Tongue (tissue), 2 donors: Measurements from ENCODE around the gene PLCB1. TPM values are rescaled to one million over a fixed set of nuclear protein-coding genes. Genes with fewer than 3 reads are reported as not detected.

Experiments used
- DNase-seq: peaks from one replicate; pipeline ENCODE4 v3.0.0-alpha.2; 2015
- total RNA-seq: library from RNA; depleted of rRNA; stranded (reverse); fragments of >200 nt; gene quantifications from one replicate; pipeline ENCODE4 v1.2.3, GENCODE V29; 2014

PLCB1 gene
- total RNA-seq, 1 donor from 2014 or later: 30.9 TPM

DNA sequence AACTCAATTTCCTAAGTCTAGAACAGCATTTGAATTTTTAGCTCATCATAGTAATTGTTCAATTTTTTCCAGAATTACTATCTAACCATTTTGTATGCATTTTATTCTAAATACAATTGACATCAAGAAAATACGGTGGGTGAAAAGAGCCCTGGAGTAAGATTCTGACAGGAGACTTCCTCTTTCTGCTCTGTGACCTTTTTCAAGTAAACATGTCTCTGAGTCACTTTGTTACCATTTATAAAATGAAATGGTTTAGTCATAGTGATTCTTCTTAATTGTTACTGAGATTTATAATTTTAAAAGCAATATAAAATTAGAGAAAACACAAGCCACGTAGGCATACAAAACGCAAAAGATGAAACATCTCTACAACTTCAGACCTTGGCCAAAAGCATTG lies 80.2 kb downstream of the PLCB1 start:
- no peak for DNase-seq

DNA sequence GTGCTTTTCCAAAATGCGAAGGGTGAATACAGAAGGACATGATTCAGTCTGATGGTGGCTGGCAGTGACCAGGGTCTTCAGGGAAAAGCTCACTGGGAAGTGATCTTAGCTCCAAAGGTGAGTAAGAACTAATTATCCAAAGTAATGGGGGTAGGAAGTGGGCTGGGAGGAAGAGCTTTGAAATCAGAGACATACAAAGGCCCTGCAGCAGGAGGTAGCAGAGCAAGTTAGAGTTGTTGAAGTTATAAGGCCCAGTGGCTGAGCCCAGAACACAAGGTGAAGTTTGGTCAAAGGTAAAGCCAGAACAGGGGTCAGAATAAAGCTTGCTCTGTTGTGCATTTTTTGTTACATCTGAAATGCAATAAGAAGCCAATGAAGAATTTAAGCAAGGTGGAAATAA lies 81.2 kb downstream of the PLCB1 start:
- no peak for DNase-seq

DNA sequence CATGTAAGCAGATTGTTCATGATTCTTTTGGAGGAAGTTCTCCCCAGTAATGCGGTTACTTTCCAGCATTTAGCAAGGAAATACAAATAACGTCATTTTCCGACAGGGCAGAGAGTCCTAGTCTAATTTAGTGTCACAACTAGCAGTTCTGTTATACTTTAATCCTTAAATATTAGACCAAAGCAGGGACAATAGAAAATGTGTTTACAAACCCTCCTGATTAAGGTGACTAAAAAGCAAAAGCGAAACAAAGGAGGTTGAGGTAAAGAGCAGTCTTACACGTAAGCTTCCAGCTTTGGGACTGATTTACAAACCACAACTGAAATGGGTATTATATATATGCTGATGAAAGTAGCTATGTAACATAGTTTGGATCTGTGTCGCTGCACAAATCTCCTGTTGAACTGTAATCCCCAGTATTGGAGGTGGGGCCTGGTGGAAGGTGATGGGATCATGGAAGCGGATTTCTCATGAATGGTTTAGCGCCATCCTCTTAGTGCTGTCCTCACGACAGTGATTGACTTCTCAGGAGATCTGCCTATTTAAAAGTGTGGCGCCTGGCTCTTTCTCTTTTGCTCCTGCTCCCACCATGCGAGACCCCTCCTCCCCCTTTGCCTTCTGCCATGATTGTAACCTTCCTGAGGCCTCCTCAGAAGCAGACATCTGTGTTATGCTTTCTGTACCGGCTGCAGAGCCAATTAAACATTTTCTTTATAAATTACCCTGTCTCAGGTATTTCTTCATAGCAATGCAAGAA lies 81.9 kb downstream of the PLCB1 start:
- DNase-seq: no peak

DNA sequence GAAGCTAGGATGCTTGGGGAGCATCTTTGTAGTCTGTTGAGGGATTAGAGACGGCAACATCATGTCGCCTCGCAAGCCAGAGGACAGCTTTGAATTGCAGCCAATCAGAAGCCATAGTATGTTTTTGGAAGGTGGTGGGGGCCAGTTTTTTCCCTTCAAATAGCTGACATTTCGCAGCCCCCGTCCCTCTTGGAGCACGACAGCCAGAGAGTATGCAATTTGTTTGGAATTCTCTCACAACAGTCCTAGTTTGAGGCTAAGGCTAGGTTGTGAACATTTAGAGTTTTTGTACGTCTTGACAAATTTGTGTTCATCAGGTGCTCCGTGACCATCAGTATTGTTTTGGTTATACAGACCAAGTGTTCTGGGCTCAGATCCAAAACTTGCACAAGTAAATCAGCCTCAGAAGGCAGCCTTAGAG lies 83.3 kb downstream of the PLCB1 start:
- peak; percentile 74 for DNase-seq

DNA sequence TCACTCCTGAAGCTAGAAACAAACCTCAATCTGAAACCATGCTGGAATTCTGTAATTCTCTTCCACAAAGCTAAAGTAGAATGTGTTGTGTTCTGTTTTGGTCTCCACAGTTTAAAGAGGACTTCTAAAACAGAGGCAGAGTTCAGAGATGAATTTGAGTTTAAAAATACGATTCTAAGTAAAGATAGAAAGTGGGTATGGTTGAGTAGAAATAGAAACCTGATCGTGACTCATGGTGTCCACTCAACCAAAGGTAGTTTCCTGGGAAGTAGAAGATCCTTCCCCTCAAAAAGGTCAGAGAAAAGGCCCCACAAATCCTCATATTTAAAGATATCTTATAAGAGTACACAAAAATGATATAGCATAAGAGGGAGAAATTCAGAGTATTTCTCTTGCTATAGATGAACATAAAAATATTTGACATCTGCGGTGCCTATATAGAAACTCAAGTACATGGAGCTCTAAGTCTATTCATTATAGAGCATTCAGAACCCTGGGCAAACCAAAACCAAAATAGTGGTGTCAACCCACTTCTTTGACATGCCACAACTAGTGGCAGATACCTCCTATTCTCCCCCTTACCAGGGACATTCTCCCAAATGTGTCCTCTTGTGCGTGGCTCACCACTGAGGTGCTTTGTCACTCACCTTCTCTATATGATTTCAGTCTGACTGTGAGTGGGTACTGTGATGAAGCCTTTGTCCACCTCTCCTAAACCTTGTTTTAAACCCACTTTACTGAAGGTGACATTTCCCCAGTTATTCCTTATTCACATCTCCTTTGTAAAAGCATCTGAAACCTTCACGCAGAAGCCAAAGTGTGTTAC lies 84.5 kb downstream of the PLCB1 start:
- DNase-seq: no peak

DNA sequence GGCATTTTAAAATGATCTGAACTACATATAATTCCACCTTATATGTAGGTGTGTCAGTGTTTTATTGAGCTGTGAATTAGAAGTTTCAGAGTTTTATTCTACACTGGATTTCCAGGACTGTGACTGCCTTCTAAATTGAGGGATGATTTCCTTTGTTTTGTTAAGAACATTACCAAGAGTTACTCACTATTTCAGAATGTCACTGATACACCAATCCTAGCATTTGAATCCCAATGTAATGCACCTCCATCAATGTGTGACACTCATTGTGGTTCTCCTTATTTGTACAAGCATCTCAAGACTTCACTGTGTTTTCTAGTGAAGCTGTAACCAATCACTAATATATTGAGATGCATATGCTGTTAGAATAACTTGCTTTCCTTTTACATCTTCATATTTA lies 86.8 kb downstream of the PLCB1 start:
- DNase-seq: no peak

DNA sequence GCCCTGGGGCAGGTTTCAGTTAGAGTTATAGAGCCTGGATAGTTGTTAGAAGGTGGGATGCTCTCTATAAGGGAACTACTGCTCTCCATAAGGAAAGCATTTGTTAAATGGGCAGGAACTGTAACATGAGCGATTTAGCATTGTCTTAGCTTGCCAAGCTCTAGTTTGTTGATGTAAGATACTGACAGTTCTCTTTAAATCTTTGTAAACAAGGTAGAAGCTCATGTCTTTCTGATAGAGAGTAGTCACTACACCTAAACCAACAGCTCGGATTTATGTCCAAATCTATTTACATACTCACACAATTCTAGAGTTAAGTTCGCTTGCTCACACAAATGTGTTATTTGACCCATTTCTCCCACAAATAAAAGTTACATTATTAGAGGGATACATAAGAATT lies 87.3 kb downstream of the PLCB1 start:
- no peak for DNase-seq

DNA sequence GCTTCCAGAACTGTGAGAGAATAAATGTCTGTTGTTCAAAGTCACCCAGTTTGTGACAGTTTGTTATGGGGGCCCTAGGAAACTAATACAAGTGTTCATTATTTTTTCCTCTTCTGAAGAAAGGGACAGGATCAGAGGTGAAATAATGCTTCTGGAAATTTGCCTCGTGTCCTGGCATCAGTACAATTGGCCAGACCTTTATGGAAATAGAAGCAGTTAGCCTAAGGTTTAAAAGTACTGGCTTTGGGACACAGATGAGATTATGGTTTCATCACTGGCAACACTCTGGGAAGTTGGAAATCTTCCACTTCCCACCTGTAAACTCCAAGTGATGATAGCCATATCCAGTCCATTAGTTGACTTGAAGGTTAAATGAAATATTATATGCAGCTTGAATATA lies 88.7 kb downstream of the PLCB1 start:
- no peak for DNase-seq

DNA sequence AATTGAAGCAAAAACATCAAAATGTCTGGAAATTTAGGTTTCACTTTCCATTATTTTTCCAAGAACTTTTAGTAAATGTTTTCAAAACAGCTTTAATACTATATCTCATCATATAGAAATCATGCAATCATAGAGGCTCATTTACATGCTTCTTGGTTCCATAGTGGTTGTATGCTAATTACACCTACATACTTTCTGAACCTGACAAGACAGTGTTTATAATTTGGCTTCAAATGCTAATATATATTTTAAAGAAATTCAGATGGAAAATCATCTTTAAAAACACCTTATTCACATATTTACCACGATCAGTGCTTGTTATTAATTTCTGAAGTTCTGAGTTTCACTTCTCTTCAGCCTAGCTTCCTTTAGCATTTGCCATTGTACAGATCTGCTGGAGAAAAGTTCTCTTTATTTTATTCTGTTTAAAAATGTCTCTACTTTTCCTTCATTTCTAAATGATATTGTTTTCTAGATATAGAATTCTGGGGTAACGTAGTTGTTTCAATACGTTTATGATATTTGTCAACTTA lies 89.9 kb downstream of the PLCB1 start:
- DNase-seq: no peak

DNA sequence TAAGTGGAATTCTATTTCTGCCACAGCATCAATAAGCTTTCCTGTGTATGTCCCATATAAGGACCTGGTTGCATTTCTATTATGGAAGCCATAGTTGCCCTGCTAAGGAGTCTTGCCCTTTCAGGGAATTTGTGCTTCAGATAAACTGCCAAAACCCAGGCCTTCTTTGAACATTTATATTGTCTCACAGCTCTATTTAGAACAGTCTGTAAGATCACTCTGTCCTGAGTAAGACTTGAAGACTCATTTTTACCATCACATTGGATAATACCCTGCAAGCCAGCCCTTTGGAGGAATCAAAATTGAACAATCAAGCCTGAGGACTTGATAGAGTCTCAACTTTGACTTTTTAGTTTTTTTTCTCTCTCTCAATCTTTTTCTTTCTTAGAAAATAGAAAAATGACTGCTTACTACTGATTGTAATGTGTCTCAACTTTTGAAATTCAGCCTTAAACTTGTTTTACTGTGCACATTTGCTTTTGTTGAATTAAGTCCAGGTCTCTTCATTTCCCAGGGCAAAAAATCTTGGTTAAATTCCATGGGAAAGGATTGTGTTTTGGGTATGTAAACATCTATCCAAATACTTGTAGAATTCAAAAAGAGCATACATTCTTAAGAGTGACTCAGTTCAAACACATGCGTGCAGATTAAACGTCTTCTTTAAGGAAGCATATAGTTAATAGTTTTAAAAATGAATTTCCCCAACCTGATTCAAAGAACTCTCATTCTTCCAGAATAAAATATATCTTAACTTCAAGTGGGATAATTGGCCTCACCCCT lies 91.2 kb downstream of the PLCB1 start:
- peak; percentile 34 for DNase-seq

DNA sequence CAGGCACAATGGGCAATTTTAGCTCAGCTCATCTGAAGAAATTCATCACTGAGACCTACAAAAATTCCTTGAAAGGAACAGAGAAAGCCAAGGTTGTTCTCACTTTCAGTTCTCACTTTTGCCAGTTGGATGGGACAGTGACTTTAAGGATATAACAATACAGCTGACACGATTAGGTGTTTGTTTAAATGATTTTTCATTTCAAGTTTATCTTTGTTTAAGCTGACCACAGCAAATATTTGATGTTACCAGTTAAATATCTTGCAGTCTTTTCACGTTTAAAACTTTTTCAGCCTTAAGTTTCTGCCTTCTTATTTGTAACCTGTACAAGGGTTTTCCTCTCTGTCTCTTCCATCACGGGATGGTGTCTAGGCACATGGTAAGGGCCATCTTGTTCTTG lies 93.6 kb downstream of the PLCB1 start:
- DNase-seq: no peak

DNA sequence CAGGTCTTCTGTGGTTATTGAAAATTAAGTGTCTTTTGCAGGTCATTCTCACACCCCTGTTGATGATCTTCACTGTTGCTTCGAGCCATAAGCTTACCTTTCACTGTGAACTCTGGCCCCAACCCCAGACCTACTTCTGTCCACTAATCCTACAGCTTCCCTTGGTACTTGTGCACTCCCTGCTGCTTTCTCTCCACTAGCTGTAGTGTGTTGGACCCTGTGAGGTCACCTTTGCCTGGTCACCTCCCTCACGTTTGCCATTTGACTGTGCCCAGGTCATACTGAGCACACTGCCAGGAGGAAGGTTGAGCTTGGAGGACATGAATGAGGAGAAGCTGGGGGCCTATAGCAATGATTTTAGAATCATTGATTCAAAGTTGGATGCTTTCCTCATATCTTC lies 94.0 kb downstream of the PLCB1 start:
- no peak for DNase-seq

DNA sequence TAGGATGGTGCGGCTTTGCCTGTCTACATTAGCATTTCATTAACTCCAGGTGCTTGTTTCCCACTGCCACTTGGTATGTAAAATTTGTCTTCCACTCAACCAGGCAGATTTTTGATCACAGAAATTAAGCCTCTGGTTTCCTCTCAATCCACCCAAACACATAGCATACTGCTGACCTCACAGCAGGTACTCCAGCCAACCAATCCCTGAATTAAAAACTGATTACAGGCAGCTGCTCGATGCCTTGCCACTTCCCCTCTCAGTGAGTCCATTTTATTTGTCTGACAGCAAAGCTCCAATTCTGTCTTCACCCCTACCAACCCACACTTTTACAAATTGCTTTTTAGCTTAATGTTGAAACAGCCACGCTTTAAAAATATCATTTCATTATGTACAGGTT lies 95.2 kb downstream of the PLCB1 start:
- no peak for DNase-seq

DNA sequence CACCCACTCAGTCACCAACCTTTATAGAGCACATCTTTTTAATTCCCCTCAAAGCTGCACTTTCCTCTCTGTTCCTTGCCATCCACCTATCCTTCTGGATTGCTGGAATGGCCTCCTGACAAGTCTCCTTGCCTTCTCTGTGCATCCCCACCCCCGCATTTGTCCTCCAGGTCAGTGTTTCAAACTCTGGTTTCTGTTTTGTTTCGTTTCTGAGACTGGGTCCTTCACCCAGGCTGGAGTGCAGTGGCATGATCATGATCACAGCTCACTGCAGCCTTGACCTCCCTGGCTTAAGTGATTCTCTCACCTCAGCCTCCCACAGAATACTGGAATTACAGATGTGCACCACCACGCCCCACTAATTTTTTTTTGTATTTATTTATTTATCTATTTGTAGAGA lies 96.2 kb downstream of the PLCB1 start:
- no peak for DNase-seq

DNA sequence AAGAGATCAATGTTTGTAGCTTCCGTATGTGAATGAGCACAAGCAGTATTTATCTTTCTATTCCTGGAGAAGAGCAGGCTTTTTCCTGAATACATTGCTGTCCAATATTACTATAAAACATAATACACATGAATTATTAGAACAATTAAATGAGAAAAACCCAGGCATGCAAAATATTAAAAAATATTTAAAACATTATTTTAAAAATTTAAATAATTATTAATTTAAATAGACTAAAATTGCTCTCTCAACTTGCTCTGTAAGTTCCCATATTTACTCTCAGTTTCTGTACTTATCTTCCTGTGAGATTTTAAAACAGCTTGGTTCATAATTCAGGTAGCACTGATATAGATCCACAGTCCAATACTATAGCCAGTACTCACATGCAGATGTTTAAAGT lies 97.0 kb downstream of the PLCB1 start:
- DNase-seq: no peak

DNA sequence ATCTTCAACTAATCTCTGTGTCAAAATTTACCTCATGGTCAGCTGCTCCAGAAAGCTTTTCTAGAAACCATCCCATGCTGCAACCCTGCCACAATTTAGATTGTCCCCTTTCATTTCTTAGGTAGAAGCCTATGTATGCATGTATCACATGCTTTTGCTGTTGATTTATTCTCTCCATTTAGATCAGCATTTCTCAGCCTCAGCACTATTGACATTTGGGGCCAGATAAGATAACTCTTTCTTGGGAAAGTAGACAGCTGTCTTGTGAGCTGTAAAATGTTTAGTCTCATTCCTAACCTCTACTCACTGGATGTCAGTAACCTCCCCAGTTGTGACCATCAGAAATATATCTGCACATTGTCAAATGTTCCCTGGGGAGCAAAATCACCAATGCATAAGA lies 99.0 kb downstream of the PLCB1 start:
- no peak for DNase-seq

DNA sequence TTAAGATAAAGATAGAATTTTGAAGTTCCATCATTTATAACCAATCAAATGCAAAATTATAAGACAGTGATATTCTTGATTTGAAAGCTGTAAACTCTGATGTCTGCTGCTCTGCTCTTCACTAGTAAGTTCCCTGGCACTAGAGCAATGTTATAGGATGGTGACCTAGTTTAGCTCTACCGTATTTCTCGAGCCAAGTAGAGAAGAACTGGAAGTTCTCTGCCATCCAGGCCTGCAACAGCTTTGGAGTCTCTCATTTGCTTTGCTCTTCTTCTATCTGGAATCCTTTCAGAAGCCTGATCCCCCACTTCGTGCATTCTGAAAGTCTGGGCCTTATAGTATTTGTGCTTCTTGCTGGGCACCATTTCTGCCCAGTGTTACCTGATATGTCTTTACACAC lies 100.3 kb downstream of the PLCB1 start:
- DNase-seq: no peak

DNA sequence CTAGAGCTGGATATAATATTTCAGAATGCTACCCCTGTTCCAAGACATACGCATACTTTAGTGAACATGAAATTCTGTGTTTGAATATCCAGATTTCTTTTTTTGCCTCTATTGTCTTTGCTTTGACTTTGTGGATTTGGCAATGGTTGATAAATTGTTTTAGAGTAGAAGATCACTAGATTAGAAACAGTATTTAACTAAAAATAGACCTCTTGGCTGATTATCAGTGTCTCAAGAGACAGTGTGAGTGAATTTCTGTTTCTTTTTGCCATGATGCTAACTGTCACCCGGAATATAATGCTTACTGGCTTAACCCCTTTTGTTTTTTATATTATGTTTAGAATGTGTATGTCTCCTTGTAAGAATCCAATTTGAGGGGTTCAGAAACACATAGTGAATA lies 102.5 kb downstream of the PLCB1 start:
- peak; percentile 17 for DNase-seq

DNA sequence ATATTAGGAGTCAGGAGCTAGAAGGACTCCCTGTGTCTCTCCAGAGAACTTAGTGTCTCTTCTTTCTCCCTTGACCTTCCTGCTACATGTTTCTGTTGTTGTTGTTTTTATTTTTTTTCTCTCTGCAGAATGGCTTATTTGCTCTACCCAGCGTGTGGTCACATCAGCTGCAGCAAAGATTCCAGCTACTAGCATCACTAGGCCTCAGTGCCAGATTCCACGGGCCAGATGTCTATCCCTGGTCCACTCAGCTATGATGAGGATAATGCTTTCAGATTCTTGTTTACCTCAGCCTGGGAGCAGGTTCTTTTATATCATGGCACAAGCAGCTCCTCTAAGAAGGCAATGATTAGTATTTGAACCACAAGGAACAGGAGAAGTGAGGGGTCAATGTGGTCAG lies 110.0 kb downstream of the PLCB1 start:
- no peak for DNase-seq

DNA sequence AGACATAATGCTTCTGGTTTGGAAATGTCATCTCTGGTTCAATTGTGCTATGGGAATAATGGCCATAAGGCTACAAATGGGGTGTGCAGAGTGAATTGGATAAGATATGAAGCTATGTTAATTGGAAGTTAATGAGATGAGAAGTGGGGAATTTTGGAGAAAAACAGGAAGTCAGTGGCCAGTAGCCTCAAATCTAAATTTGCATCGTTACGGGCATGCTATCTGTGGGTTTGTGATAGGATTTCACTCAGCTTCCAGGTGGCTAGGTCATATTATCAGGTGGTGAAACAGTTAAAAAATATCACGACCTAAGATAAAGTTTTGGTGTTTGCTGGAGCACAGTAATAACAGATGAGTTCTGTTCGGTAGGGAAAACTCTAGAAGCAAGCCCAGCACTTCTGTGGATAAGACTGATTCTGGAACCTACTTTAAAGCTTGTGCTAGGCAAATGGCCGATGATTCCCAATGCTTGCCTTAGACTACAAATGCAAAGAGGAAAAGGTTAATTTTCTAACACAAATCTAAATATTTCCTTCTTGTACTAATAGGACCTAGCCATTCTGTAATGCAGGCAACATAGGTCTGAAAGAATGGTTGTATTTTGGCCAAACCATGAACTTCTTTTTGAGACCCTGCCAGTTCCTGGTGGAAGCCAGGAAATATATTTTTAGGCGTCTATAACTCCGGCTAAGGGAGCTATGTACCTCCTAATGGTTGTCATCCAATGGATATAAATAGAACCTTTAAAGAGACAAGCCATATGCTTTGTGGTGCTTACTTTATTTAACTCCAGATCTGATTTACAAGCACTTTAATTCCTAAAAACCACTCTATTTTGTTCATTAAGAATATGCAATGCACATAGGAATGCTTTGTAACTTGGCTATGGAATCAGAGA lies 111.0 kb downstream of the PLCB1 start:
- DNase-seq: peak; percentile 54

DNA sequence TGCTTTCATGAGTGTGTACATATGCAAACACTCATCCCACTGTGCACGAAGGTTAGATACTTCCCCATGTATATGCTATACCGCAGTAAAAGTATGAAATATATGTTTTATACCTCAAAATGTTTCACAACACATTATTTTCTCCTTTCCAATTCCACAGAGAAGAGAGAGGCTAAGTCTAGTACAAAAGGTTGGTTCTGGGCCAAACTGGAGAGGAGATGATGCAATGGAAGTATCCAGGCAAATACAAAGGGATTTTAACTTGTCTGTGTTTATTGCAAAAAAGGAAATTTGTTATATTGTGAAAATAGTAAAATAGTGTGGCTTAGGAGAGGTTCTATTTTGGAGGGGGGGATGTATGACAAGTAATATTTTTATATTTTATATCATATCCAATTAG lies 112.6 kb downstream of the PLCB1 start:
- peak; percentile 82 for DNase-seq

DNA sequence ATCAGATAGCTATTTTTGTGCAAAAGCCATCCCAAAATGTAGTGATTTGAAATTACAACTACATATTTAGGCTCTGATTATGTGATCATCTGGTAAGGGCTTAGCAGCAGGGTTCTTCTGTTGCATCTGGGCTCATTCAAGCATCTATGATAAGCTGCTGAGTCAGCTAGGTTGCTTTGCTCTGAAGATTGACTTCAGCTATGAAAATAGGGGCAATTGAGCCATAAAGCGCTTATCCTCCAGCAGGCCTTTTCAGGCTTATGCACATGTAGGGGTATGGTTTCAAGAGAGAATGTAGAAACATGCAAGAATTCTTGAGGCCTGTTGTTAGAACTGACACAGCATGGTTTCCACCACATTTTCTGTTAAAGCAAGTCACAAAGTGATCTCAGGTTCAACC lies 114.1 kb downstream of the PLCB1 start:
- DNase-seq: no peak
